Heart left ventricle (tissue), 16 donors: ENCODE results near the gene INSM2. TPM values are rescaled to one million over a fixed set of nuclear protein-coding genes. Genes with fewer than 3 reads are reported as not detected.

Experiments used
- ATAC-seq, 4 donors: fragments of 200-7000 bp; cut with Tn5 transposase; one replicate each; pipeline ENCODE4 v1.9.1; 2020 to 2022; ENCODE audit warnings: moderate library complexity in 4 of 4, mild to moderate bottlenecking in 3 of 4, moderate number of reproducible peaks in 1 of 4
- DNase-seq, 5 donors: peaks; one replicate each; pipeline ENCODE4 v3.0.0-alpha.2; 2020
- H3K27ac ChIP-seq, 12 donors: fragments of 200-600 bp; sonication (generic) in 4 of 12; one replicate each; pipeline versions ENCODE4 v1.5.0 to v1.8.0; 2016 to 2022; ENCODE audit warnings: mild to moderate bottlenecking in 2 of 12
- H3K27me3 ChIP-seq, 9 donors: fragments of 200-600 bp; sonication (generic) in 2 of 9; one replicate each; pipeline versions ENCODE4 v1.5.1 to v1.8.0; 2016 to 2022; ENCODE audit warnings: mild to moderate bottlenecking in 3 of 9
- H3K36me3 ChIP-seq, 9 donors: fragments of 200-600 bp; sonication (generic) in 2 of 9; one replicate each; pipeline versions ENCODE4 v1.5.0 to v1.8.0; 2018 to 2022; ENCODE audit warnings: mild to moderate bottlenecking in 2 of 9
- H3K4me1 ChIP-seq, 12 donors: fragments of 200-600 bp; sonication (generic) in 4 of 12; one replicate each; pipeline versions ENCODE4 v1.5.0 to v1.8.0; 2016 to 2022; ENCODE audit warnings: mild to moderate bottlenecking in 3 of 12
- H3K4me3 ChIP-seq, 12 donors: fragments of 200-600 bp; sonication (generic) in 4 of 12; one replicate each; pipeline versions ENCODE4 v1.5.0 to v1.8.0; 2017 to 2022; ENCODE audit warnings: mild to moderate bottlenecking in 9 of 12, moderate library complexity in 4 of 12
- H3K9me3 ChIP-seq, 12 donors: fragments of 200-600 bp; sonication (generic) in 4 of 12; one replicate each; pipeline versions ENCODE4 v1.5.0 to v1.8.0; 2016 to 2022; ENCODE audit warnings: mild to moderate bottlenecking in 1 of 12
- CTCF ChIP-seq, 12 donors: fragments of 200-600 bp; sonication (generic) in 4 of 12; IDR thresholded peaks; one replicate each; pipeline versions ENCODE4 v1.5.0 to v1.8.0; 2018 to 2022; ENCODE audit warnings: antibody characterized with exemption in 12 of 12, mild to moderate bottlenecking in 5 of 12
- POLR2A ChIP-seq, 2 donors: fragments of 450-650 bp; IDR thresholded peaks; one replicate each; pipeline ENCODE4 v1.6.1; 2017; ENCODE audit warnings: antibody characterized with exemption in 2 of 2, mild to moderate bottlenecking in 2 of 2, moderate library complexity in 2 of 2
- WGBS, 4 donors: extraction: QIAGEN DNeasy Blood & Tissue Kit in 2 of 4; methylation state at CpG; one replicate each; pipeline versions ENCODE4 v1.1.5 to v1.1.7; 2013 to 2018; 5-methylcytosine and 5-hydroxymethylcytosine counted together
- intact Hi-C, 10 donors: fragments of 100-400 bp; cut with DNase I; formaldehyde crosslinking; loops; one replicate each; pipeline versions ENCODE4 v1.11.1 to v1.14.2; 2022
- polyA plus RNA-seq, 2 donors: library from polyadenylated mRNA; stranded (reverse); fragments of 200-250 nt; gene quantifications; one replicate each; pipeline ENCODE4 v1.2.3, GENCODE V29; 2013
- total RNA-seq, 9 donors: library from RNA; depleted of rRNA in 2 of 9; stranded (reverse); fragments of >200 nt in 2 of 9; fragmentation: NEBNext Ultra II Directional in 3 of 9; extraction: Animal tissue kit (Norgen Biotek cat#: 25700) in 3 of 9; gene quantifications; one replicate each; pipeline versions ENCODE4 v1.1.0 to v1.2.4, GENCODE V29; 2016 to 2023
- donor health status: ischemic (EF 13 %, LVEDD 7.1; RV severe dilation, severe dysfunction).
- donor health status: healthy with polysubstance abuse.
- donor health status: DM: no; HTN: yes; CAD: no.
- donor health status: DM: no; HTN: no; CAD: no.
- donor health status: ischemic (EF 25% LVEDD 6.9; RV normal size, moderate dysfunction).
- donor health status: ischemic (EF 25% LVEDD 5.7; RV mildly dilated, moderate dysfunction).
- donor health status: healthy.
- donor health status: DM: yes; HTN: yes; CAD: no.
- donor health status: ischemic (EF 35%, LVEDD 5.7; RV mildly dilated, moderate dysfunction).
- donor health status: nonischemic (EF 11% LVEDD 7.7; RV severe dilation, severe dysfunction).
- donor health status: DM: yes; HTN: yes; CAD: no.
- donor health status: PGD.
- donor health status: ischemic (EF 29% LVEDD 5.4; RV normal size, mild dysfunction).
- donor health status: nonischemic (EF 23%, LVEDD 6.1; RV moderate dilation, normal function).

The INSM2 gene
- total and polyA plus RNA-seq, 11 donors = not detected

GRCh38 chr14:35512765-35513164 is 21.2 kb upstream of the INSM2 start:
- ATAC-seq (no peak), DNase-seq (no peak)
- Histone ChIP-seq H3K36me3 (no peaks in the 10 kb centered on the region), H3K9me3 (no peaks in the 10 kb centered on the region), H3K27me3 (no peaks in the 10 kb centered on the region), H3K4me3 (no peak overlapping the region), H3K27ac (no peak overlapping the region), H3K4me1 (no peaks in the 10 kb centered on the region)
- intact Hi-C loops = no loop called here
- WGBS, 4 donors = 81 to 86% (median 84%) methylated on average over 4 of the region's 4 CpGs
- TF ChIP-seq POLR2A (IDR thresholded peaks at IDR 0.05) (no peak), CTCF (IDR thresholded peaks at IDR 0.05) (no peak)

GRCh38 chr14:35515916-35516315 is 18.0 kb upstream of the INSM2 start:
- peaks cover 0 to 5% (median 0%) of the 10 kb centered on the region in 9 donors for H3K27me3 ChIP-seq
- ATAC-seq = no peak
- TF ChIP-seq CTCF (IDR thresholded peaks at IDR 0.05) (no peak), POLR2A (IDR thresholded peaks at IDR 0.05) (no peak)
- DNase-seq = no peak
- no peaks in the 10 kb centered on the region for H3K4me1 ChIP-seq
- H3K4me3 ChIP-seq = no peak overlapping the region
- 73 to 77% (median 76%) methylated on average over 1 of the region's 1 CpG for WGBS, 4 donors
- intact Hi-C loops = no loop called here
- H3K9me3 ChIP-seq = no peaks in the 10 kb centered on the region
- H3K36me3 ChIP-seq = no peaks in the 10 kb centered on the region
- no peak overlapping the region for H3K27ac ChIP-seq

- peaks cover 0 to 9% (median 0%) of the 10 kb centered on the region in 12 donors for H3K9me3 ChIP-seq
- H3K4me1 ChIP-seq = no peaks in the 10 kb centered on the region
- WGBS, 4 donors = 48 to 61% (median 53%) methylated on average over 2 of the region's 2 CpGs
- DNase-seq = no peak
- H3K27ac ChIP-seq = no peak overlapping the region
- peaks cover 0 to 12% (median 0%) of the 10 kb centered on the region in 9 donors for H3K27me3 ChIP-seq
- no peak overlapping the region for H3K4me3 ChIP-seq
- TF ChIP-seq CTCF (IDR thresholded peaks at IDR 0.05) (no peak), POLR2A (IDR thresholded peaks at IDR 0.05) (no peak)
- H3K36me3 ChIP-seq = no peaks in the 10 kb centered on the region
- intact Hi-C loops = no loop called here
- no peak for ATAC-seq
Observed at GRCh38 chr14:35519986-35520385, 14.0 kb upstream of the INSM2 start.

GRCh38 chr14:35525695-35526094 is 8.3 kb upstream of the INSM2 start:
- Histone ChIP-seq H3K27me3 (peaks cover 0 to 29% (median 15%) of the 10 kb centered on the region in 9 donors), H3K27ac (no peak overlapping the region), H3K4me3 (no peak overlapping the region), H3K9me3 (peaks cover 0 to 9% (median 0%) of the 10 kb centered on the region in 12 donors), H3K36me3 (no peaks in the 10 kb centered on the region), H3K4me1 (no peaks in the 10 kb centered on the region)
- no peak for ATAC-seq
- TF ChIP-seq CTCF (IDR thresholded peaks at IDR 0.05) (no peak), POLR2A (IDR thresholded peaks at IDR 0.05) (no peak)
- WGBS, 4 donors = 86 to 93% (median 88%) methylated on average over 3 of the region's 3 CpGs
- DNase-seq = no peak
- intact Hi-C loops = no loop called here
